Measurements from ENCODE around the gene CTTN.

- TF ChIP-seq, protein P1, sequence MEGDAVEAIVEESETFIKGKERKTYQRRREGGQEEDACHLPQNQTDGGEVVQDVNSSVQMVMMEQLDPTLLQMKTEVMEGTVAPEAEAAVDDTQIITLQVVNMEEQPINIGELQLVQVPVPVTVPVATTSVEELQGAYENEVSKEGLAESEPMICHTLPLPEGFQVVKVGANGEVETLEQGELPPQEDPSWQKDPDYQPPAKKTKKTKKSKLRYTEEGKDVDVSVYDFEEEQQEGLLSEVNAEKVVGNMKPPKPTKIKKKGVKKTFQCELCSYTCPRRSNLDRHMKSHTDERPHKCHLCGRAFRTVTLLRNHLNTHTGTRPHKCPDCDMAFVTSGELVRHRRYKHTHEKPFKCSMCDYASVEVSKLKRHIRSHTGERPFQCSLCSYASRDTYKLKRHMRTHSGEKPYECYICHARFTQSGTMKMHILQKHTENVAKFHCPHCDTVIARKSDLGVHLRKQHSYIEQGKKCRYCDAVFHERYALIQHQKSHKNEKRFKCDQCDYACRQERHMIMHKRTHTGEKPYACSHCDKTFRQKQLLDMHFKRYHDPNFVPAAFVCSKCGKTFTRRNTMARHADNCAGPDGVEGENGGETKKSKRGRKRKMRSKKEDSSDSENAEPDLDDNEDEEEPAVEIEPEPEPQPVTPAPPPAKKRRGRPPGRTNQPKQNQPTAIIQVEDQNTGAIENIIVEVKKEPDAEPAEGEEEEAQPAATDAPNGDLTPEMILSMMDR (IDR thresholded peaks at IDR 0.05; ENCODE audit: control extremely low read depth in 1 of 3, insufficient read depth in 1 of 3, low read depth in 1 of 3, low read length in 3 of 3) = no peak
- no peak for TF ChIP-seq KDM1A (IDR thresholded peaks at IDR 0.05; ENCODE audit: borderline replicate concordance, low read length)
- no peak for TF ChIP-seq TBP (IDR thresholded peaks at IDR 0.05; ENCODE audit: low read depth, low read length)
- no peak for TF ChIP-seq SRF (IDR thresholded peaks at IDR 0.05; ENCODE audit: low read depth, low read length)
- TF ChIP-seq JUN (IDR thresholded peaks at IDR 0.05; ENCODE audit: low read depth, low read length) = no peak
- no peak for TF ChIP-seq POLR2AphosphoS5 (IDR thresholded peaks at IDR 0.05; ENCODE audit: low read depth, low read length)
- TF ChIP-seq RBBP5 (IDR thresholded peaks at IDR 0.05; ENCODE audit: borderline replicate concordance, low read depth, low read length) = no peak
- no peak for TF ChIP-seq POLR2A (IDR thresholded peaks at IDR 0.05; ENCODE audit: control extremely low read depth in 1 of 2, low read depth in 2 of 2, low read length in 2 of 2)
- no peak for TF ChIP-seq CREB1 (IDR thresholded peaks at IDR 0.05)
- TF ChIP-seq SP1 (IDR thresholded peaks at IDR 0.05; ENCODE audit: low read depth, low read length) = no peak
These were observed 80.0 kb downstream of the CTTN start for GRCh38 chr11:70478166-70478890.

All from H1 (cell line).